Measurements from ENCODE around the gene MAP3K15. TPM values are rescaled to one million over a fixed set of nuclear protein-coding genes. Genes with fewer than 3 reads are reported as not detected.

MAP3K15 gene
- polyA plus RNA-seq, 3 donors: not detected

DNA sequence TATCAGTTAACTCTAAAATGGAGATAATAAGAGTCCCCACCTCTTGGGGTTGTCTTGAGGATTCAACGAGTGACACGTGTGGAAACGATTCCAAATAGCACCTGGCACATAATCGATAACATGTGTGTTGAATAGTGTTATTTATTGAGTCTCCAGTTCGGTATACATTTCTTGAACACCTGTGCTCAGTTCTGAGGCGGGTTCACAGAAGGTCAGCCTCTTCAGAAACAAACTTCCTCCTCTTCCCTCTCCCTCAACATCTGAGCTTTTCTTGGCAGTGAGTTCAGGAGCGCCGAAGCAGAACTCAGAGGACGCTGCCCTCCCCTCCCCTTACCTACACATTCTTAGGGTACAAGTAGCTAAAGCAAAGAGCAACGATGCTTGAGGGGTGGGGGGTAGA is 170.6 kb downstream of the MAP3K15 start:
- H3K9ac ChIP-seq (ENCODE audit: insufficient read depth, low read length, poor library complexity, severe bottlenecking): no peak overlapping the region
- peaks cover 2 to 4% of the 10 kb centered on the region in 2 donors for H3K36me3 Mint-ChIP-seq
- peaks cover 44% of the 10 kb centered on the region for H3K79me2 ChIP-seq (ENCODE audit: insufficient read depth, low read length)
- H3K4me1 Mint-ChIP-seq: peaks cover 20% of the 10 kb centered on the region
- H3K27ac ChIP-seq (ENCODE audit: low read depth in 1 of 2, low read length in 2 of 2): peak overlapping the region in 1 of 2 donors; percentile 81
- WGBS (ENCODE audit: insufficient coverage): no CpG with 5 or more reads among the region's 10 CpGs
- H3K4me2 ChIP-seq (replicated peaks; ENCODE audit: extremely low read depth, low read length, poor library complexity, severe bottlenecking): peak overlapping the region; percentile 76
- no peaks in the 10 kb centered on the region for H4K20me1 ChIP-seq (ENCODE audit: insufficient read depth, low read length)
- H3K27ac Mint-ChIP-seq: peak overlapping the region in 6 of 7 donors; percentile 32 to 95 (median 84)
- TF ChIP-seq CTCF (IDR thresholded peaks at IDR 0.05): no peak
- intact Hi-C loops (cut with micrococcal nuclease): loop anchor here in 1 of 2 donors (5.0 kb wide), 1 partner anchor 917 kb away; the partner anchor contains the start of gene CDKL5
- H3K27me3 ChIP-seq (ENCODE audit: control insufficient read depth in 2 of 2, insufficient read depth in 2 of 2, low read length in 2 of 2): no peaks in the 10 kb centered on the region
- no peaks in the 10 kb centered on the region for H3K9me3 ChIP-seq (replicated peaks in 1 of 2; ENCODE audit: control insufficient read depth in 1 of 2, insufficient read depth in 1 of 2, low read length in 2 of 2)
- H3K4me1 ChIP-seq (ENCODE audit: control insufficient read depth in 1 of 2, insufficient read depth in 2 of 2, low read length in 2 of 2): peaks cover 25 to 28% of the 10 kb centered on the region in 2 donors
- no peak overlapping the region for H2AFZ ChIP-seq (ENCODE audit: insufficient read depth, low read depth, low read length, poor library complexity, severe bottlenecking)
- H3K27me3 Mint-ChIP-seq (ENCODE audit: low read depth in 3 of 3): peaks cover 0 to 7% (median 2%) of the 10 kb centered on the region in 3 donors
- H3K36me3 ChIP-seq (replicated peaks in 1 of 2; ENCODE audit: control insufficient read depth in 1 of 2, insufficient read depth in 2 of 2, low read length in 2 of 2): peaks cover under 1 to 2% of the 10 kb centered on the region in 2 donors
- H3K4me3 ChIP-seq (replicated peaks in 1 of 3; ENCODE audit: low read depth in 2 of 3, low read length in 3 of 3): peak overlapping the region; percentile 52 to 79 (median 70)
- peaks cover 0 to 10% (median 0%) of the 10 kb centered on the region in 7 donors for H3K9me3 Mint-ChIP-seq
- peak overlapping the region; percentile 78 to 84 for H3K4me3 Mint-ChIP-seq
- DNase-seq: no peak

- Histone ChIP-seq H3K27me3 (ENCODE audit: control insufficient read depth in 2 of 2, insufficient read depth in 2 of 2, low read length in 2 of 2) (no peaks in the 10 kb centered on the region), H3K9ac (ENCODE audit: insufficient read depth, low read length, poor library complexity, severe bottlenecking) (peak within 1 kb of the TSS; percentile 72), H3K27ac (ENCODE audit: low read depth in 1 of 2, low read length in 2 of 2) (peak within 1 kb of the TSS; percentile 50 to 81), H2AFZ (ENCODE audit: insufficient read depth, low read depth, low read length, poor library complexity, severe bottlenecking) (peak within 1 kb of the TSS; percentile 73), H3K79me2 (ENCODE audit: insufficient read depth, low read length) (peaks cover 44% of the 10 kb centered on the region), H3K4me3 (replicated peaks in 1 of 3; ENCODE audit: low read depth in 2 of 3, low read length in 3 of 3) (peak within 1 kb of the TSS; percentile 52 to 79 (median 70)), H3K4me1 (ENCODE audit: control insufficient read depth in 1 of 2, insufficient read depth in 2 of 2, low read length in 2 of 2) (peaks cover 25 to 28% of the 10 kb centered on the region in 2 donors), H3K4me2 (replicated peaks; ENCODE audit: extremely low read depth, low read length, poor library complexity, severe bottlenecking) (peak within 1 kb of the TSS; percentile 76), H4K20me1 (ENCODE audit: insufficient read depth, low read length) (no peaks in the 10 kb centered on the region), H3K36me3 (replicated peaks in 1 of 2; ENCODE audit: control insufficient read depth in 1 of 2, insufficient read depth in 2 of 2, low read length in 2 of 2) (peaks cover 0 to 2% of the 10 kb centered on the region in 2 donors), H3K9me3 (replicated peaks in 1 of 2; ENCODE audit: control insufficient read depth in 1 of 2, insufficient read depth in 1 of 2, low read length in 2 of 2) (no peaks in the 10 kb centered on the region)
- peaks cover 0 to 3% of the 10 kb centered on the region in 2 donors for H3K36me3 Mint-ChIP-seq
- H3K4me3 Mint-ChIP-seq: peak within 1 kb of the TSS; percentile 78 to 86
- H3K27me3 Mint-ChIP-seq (ENCODE audit: low read depth in 3 of 3): peaks cover 0 to 7% (median 2%) of the 10 kb centered on the region in 3 donors
- WGBS (ENCODE audit: insufficient coverage): 0% methylated on average over 53 of the region's 81 CpGs
- peaks cover 20% of the 10 kb centered on the region for H3K4me1 Mint-ChIP-seq
- peak within 1 kb of the TSS; percentile 83 to 95 (median 90) for H3K27ac Mint-ChIP-seq
- DNase-seq: peak; percentile 88 to 90 (median 89)
- TF ChIP-seq CTCF (IDR thresholded peaks at IDR 0.05): no peak
- intact Hi-C loops (cut with micrococcal nuclease): loop anchor here in 1 of 2 donors (5.0 kb wide), 1 partner anchor 916 kb away; the partner anchor contains the start of gene CDKL5
- peaks cover 0 to 10% (median 0%) of the 10 kb centered on the region in 7 donors for H3K9me3 Mint-ChIP-seq
These were observed 171.5 kb downstream of the MAP3K15 start, which contains the start of gene PDHA1 for GRCh38 chrX:19343535-19344408. PDHA1 (plus strand) TSS chrX:19343927; CDS start chrX:19344038, 111 bp downstream.

Data from CD14-positive monocyte (primary cell).